Measurements from ENCODE around the gene EPM2A. TPM values are rescaled to one million over a fixed set of nuclear protein-coding genes. Genes with fewer than 3 reads are reported as not detected.

EPM2A gene
- total RNA-seq, 3 donors from 2014 or later: 4.7 to 52.4 (median 5.3) TPM

GRCh38 chr6:145621776-145622175 is 113.5 kb downstream of the EPM2A start:
- Histone ChIP-seq H3K4me3 (no peak overlapping the region), H3K9me3 (no peaks in the 10 kb centered on the region), H3K4me1 (ENCODE audit: low read depth) (no peaks in the 10 kb centered on the region), H3K36me3 (ENCODE audit: low read depth) (no peaks in the 10 kb centered on the region)
- TF ChIP-seq CTCF (IDR thresholded peaks at IDR 0.05): no peak
- ATAC-seq: no peak
- DNase-seq: no peak
- intact Hi-C loops (cut with DNase I, micrococcal nuclease): no loop called here

GRCh38 chr6:145620088-145620487 is 115.2 kb downstream of the EPM2A start:
- Histone ChIP-seq H3K4me3 (no peak overlapping the region), H3K4me1 (ENCODE audit: low read depth) (no peaks in the 10 kb centered on the region), H3K36me3 (ENCODE audit: low read depth) (no peaks in the 10 kb centered on the region), H3K9me3 (no peaks in the 10 kb centered on the region)
- no peak for ATAC-seq
- intact Hi-C loops (cut with DNase I, micrococcal nuclease): no loop called here
- no peak for TF ChIP-seq CTCF (IDR thresholded peaks at IDR 0.05)
- DNase-seq: no peak

GRCh38 chr6:145609521-145609920 is 125.8 kb downstream of the EPM2A start:
- no peaks in the 10 kb centered on the region for H3K4me1 ChIP-seq (ENCODE audit: low read depth)
- intact Hi-C loops (cut with DNase I, micrococcal nuclease): no loop called here
- no peak for DNase-seq
- H3K4me3 ChIP-seq: no peak overlapping the region
- no peak for ATAC-seq
- TF ChIP-seq CTCF (IDR thresholded peaks at IDR 0.05): no peak
- no peaks in the 10 kb centered on the region for H3K36me3 ChIP-seq (ENCODE audit: low read depth)
- no peaks in the 10 kb centered on the region for H3K9me3 ChIP-seq

- Histone ChIP-seq H3K4me1 (ENCODE audit: low read depth) (no peaks in the 10 kb centered on the region), H3K36me3 (ENCODE audit: low read depth) (no peaks in the 10 kb centered on the region), H3K4me3 (no peak overlapping the region), H3K9me3 (no peaks in the 10 kb centered on the region)
- TF ChIP-seq CTCF (IDR thresholded peaks at IDR 0.05): no peak
- intact Hi-C loops (cut with DNase I, micrococcal nuclease): no loop called here
- ATAC-seq: no peak
- DNase-seq: no peak
These were observed 126.5 kb downstream of the EPM2A start for GRCh38 chr6:145608850-145609249.

- no peak for TF ChIP-seq CTCF (IDR thresholded peaks at IDR 0.05)
- no peaks in the 10 kb centered on the region for H3K4me1 ChIP-seq (ENCODE audit: low read depth)
- H3K9me3 ChIP-seq: no peaks in the 10 kb centered on the region
- DNase-seq (no peak), ATAC-seq (no peak)
- H3K36me3 ChIP-seq (ENCODE audit: low read depth): no peaks in the 10 kb centered on the region
- intact Hi-C loops (cut with DNase I, micrococcal nuclease): no loop called here
- H3K4me3 ChIP-seq: no peak overlapping the region
These were observed 131.3 kb downstream of the EPM2A start for GRCh38 chr6:145603991-145604390.

- H3K4me1 ChIP-seq (ENCODE audit: low read depth): no peaks in the 10 kb centered on the region
- no peak for ATAC-seq
- no peaks in the 10 kb centered on the region for H3K36me3 ChIP-seq (ENCODE audit: low read depth)
- intact Hi-C loops (cut with DNase I, micrococcal nuclease): no loop called here
- no peak for DNase-seq
- no peak overlapping the region for H3K4me3 ChIP-seq
- no peak for TF ChIP-seq CTCF (IDR thresholded peaks at IDR 0.05)
- no peaks in the 10 kb centered on the region for H3K9me3 ChIP-seq
These were observed 131.9 kb downstream of the EPM2A start for GRCh38 chr6:145603424-145603833.

All from mucosa of descending colon (tissue), 3 donors.